HepG2 (cell line): Measurements from ENCODE around the gene SDK1. TPM values are rescaled to one million over a fixed set of nuclear protein-coding genes. Genes with fewer than 3 reads are reported as not detected.
A peak's percentile ranks its signal among the peaks of the same experiment; 100 is the strongest.

Experiments used
- FOXK2 ChIP-seq: fragments of 450-650 bp; IDR thresholded peaks from 2 replicates; pipeline ENCODE4 v1.6.1; 2016
- HOXD1 ChIP-seq: sonication (generic); formaldehyde crosslinking; IDR thresholded peaks from 2 replicates; pipeline ENCODE4 v1.5.0; 2020; ENCODE audit warnings: missing genetic modification reagents
- KDM5B ChIP-seq: sonication (generic); formaldehyde crosslinking; IDR thresholded peaks from 2 replicates; pipeline ENCODE4 v1.4.0; 2020; ENCODE audit warnings: missing genetic modification reagents, mild to moderate bottlenecking, borderline replicate concordance
- SAP130 ChIP-seq: IDR thresholded peaks from 2 replicates; pipeline ENCODE4 v1.6.1; 2016; ENCODE audit warnings: low read depth
- SIN3B ChIP-seq: fragments of 150-350 bp; IDR thresholded peaks from 2 replicates; pipeline ENCODE4 v1.6.1; 2014; ENCODE audit warnings: low read length
- ZIK1 ChIP-seq: sonication (generic); formaldehyde crosslinking; IDR thresholded peaks from 2 replicates; pipeline ENCODE4 v1.5.0; 2020; ENCODE audit warnings: mild to moderate bottlenecking, low read depth, missing genetic modification reagents, borderline replicate concordance
- ZNF12 ChIP-seq: sonication (generic); formaldehyde crosslinking; IDR thresholded peaks from 2 replicates; pipeline ENCODE4 v1.5.0; 2020; ENCODE audit warnings: missing genetic modification reagents
- ZNF292 ChIP-seq: sonication (generic); formaldehyde crosslinking; IDR thresholded peaks from 2 replicates; pipeline ENCODE4 v1.8.1; 2022; ENCODE audit warnings: mild to moderate bottlenecking, low read depth, missing genetic modification reagents, borderline replicate concordance
- ZNF33B ChIP-seq: sonication (generic); formaldehyde crosslinking; IDR thresholded peaks from 2 replicates; pipeline ENCODE4 v1.5.1; 2020; ENCODE audit warnings: mild to moderate bottlenecking, missing genetic modification reagents
- ZNF430 ChIP-seq: sonication (generic); formaldehyde crosslinking; IDR thresholded peaks from 2 replicates; pipeline ENCODE4 v1.9.0; 2021; ENCODE audit warnings: mild to moderate bottlenecking, missing genetic modification reagents
- ZNF749 ChIP-seq: sonication (generic); formaldehyde crosslinking; IDR thresholded peaks from 2 replicates; pipeline ENCODE4 v1.8.0; 2022; ENCODE audit warnings: mild to moderate bottlenecking, missing genetic modification reagents, moderate library complexity, borderline replicate concordance
- ZSCAN25 ChIP-seq: sonication (generic); formaldehyde crosslinking; IDR thresholded peaks from 2 replicates; pipeline ENCODE4 v1.8.0; 2022; ENCODE audit warnings: mild to moderate bottlenecking, missing genetic modification reagents
- ZZZ3 ChIP-seq: sonication (generic); formaldehyde crosslinking; IDR thresholded peaks from 2 replicates; pipeline ENCODE4 v1.4.0; 2020; ENCODE audit warnings: missing genetic modification reagents, mild to moderate bottlenecking, borderline replicate concordance
- polyA plus RNA-seq, 8 experiments: library from polyadenylated mRNA; depleted of rRNA in 3 of 8; stranded (reverse) in 7 of 8; unstranded in 1 of 8; fragments of >200 nt; fragmentation: Illumina TruSeq in 4 of 8; extraction: Trizol in 4 of 8; gene quantifications; 2 replicates each; pipeline versions ENCODE4 v1.2.1 to v1.2.3, GENCODE V29; 2011 to 2016; ENCODE audit warnings: low read depth in 4 of 8, missing spikeins in 1 of 8, mixed read lengths in 1 of 8; ENCODE audit not compliant: insufficient read depth in 1 of 8
- total RNA-seq, 5 experiments: library from RNA; depleted of rRNA; stranded (reverse); fragments of >200 nt; fragmentation: Illumina TruSeq; extraction: Trizol; gene quantifications; 2 replicates each; pipeline ENCODE4 v1.2.3, GENCODE V29; 2016; ENCODE audit warnings: low read depth in 1 of 5
- TF ChIP-seq, protein P1 (sequence below): sonication (generic); formaldehyde crosslinking; IDR thresholded peaks from 2 replicates; pipeline ENCODE4; 2020; ENCODE audit warnings: missing genetic modification reagents, mild to moderate bottlenecking, borderline replicate concordance
- TF ChIP-seq, protein P2 (sequence below): sonication (generic); formaldehyde crosslinking; conservative IDR thresholded peaks from 2 replicates; pipeline ENCODE4 v1.8.0; 2022; ENCODE audit warnings: missing genetic modification reagents
- TF ChIP-seq, protein P3 (sequence below): sonication (generic); formaldehyde crosslinking; IDR thresholded peaks from 2 replicates; pipeline ENCODE4 v1.5.0; 2020; ENCODE audit warnings: mild to moderate bottlenecking, missing genetic modification reagents
- TF ChIP-seq, protein P4 (sequence below): sonication (generic); formaldehyde crosslinking; IDR thresholded peaks from 2 replicates; pipeline ENCODE4 v1.4.0; 2020; ENCODE audit warnings: missing genetic modification reagents
- TF ChIP-seq, protein P5 (sequence below): sonication (generic); formaldehyde crosslinking; IDR thresholded peaks from 2 replicates; pipeline ENCODE4 v1.5.0; 2020; ENCODE audit warnings: missing genetic modification reagents

The SDK1 gene
- total and polyA plus RNA-seq, 2 of the 13 experiments (the other 11 are each of a cell fraction or from before 2014, with no cell fraction given): 0.35 to 2.4 TPM

DNA sequence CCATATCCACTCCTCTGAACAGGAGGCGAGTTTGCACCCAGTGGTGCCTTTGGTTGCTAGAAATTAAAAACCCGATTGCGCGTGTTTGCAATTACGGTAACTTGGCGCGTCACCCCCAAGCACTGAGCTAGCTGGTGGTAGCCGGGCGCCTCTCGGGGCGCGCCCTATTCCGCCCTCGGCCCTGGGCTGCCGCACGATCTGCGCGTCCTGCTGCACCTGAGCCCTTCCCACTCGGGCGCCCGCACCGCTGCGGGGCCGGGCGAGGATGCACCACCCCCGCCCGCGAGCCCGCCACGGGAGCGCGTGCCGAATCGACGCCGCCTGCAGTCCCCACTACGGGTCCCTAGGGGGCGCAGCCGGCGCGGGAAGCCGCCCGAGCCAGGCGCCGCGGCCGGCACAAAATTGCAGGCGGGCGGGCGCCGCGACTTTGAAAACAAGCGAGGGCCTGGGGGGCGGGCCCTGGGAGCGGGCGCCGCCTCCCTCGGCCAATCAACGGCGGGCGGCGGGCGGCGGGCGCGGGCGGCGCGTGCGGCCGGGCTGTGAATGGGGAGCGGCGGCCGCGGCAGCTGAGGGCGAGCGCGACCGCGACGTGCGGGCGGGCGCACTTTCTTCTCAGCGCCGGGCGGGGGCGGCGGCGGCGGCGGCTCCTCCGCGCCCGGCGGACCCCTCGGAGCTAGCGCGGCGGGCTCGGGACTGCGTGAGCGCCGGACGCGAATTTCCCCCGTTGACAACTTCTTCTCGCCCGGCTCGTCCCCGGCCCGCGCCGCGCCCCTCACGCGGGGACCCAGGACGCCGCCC lies at the start of gene SDK1 (continued):
- TF ChIP-seq, protein P1, sequence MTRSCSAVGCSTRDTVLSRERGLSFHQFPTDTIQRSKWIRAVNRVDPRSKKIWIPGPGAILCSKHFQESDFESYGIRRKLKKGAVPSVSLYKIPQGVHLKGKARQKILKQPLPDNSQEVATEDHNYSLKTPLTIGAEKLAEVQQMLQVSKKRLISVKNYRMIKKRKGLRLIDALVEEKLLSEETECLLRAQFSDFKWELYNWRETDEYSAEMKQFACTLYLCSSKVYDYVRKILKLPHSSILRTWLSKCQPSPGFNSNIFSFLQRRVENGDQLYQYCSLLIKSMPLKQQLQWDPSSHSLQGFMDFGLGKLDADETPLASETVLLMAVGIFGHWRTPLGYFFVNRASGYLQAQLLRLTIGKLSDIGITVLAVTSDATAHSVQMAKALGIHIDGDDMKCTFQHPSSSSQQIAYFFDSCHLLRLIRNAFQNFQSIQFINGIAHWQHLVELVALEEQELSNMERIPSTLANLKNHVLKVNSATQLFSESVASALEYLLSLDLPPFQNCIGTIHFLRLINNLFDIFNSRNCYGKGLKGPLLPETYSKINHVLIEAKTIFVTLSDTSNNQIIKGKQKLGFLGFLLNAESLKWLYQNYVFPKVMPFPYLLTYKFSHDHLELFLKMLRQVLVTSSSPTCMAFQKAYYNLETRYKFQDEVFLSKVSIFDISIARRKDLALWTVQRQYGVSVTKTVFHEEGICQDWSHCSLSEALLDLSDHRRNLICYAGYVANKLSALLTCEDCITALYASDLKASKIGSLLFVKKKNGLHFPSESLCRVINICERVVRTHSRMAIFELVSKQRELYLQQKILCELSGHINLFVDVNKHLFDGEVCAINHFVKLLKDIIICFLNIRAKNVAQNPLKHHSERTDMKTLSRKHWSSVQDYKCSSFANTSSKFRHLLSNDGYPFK (CRISPR knock-in tag): no peak
- TF ChIP-seq SAP130 (CRISPR knock-in tag): peak; percentile 27; the same call in 1 of the 2 replicates
- TF ChIP-seq, protein P2, sequence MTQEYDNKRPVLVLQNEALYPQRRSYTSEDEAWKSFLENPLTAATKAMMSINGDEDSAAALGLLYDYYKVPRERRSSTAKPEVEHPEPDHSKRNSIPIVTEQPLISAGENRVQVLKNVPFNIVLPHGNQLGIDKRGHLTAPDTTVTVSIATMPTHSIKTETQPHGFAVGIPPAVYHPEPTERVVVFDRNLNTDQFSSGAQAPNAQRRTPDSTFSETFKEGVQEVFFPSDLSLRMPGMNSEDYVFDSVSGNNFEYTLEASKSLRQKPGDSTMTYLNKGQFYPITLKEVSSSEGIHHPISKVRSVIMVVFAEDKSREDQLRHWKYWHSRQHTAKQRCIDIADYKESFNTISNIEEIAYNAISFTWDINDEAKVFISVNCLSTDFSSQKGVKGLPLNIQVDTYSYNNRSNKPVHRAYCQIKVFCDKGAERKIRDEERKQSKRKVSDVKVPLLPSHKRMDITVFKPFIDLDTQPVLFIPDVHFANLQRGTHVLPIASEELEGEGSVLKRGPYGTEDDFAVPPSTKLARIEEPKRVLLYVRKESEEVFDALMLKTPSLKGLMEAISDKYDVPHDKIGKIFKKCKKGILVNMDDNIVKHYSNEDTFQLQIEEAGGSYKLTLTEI (CRISPR knock-in tag): no peak
- no peak for TF ChIP-seq ZNF292 (CRISPR knock-in tag)
- TF ChIP-seq ZNF33B: no peak
- TF ChIP-seq FOXK2: no peak
- TF ChIP-seq ZZZ3 (CRISPR knock-in tag): no peak
- no peak for TF ChIP-seq ZSCAN25
- TF ChIP-seq KDM5B (CRISPR knock-in tag): peak; percentile 78; the same call in 1 of the 2 replicates
- TF ChIP-seq ZNF12 (CRISPR knock-in tag): no peak
- TF ChIP-seq, protein P3, sequence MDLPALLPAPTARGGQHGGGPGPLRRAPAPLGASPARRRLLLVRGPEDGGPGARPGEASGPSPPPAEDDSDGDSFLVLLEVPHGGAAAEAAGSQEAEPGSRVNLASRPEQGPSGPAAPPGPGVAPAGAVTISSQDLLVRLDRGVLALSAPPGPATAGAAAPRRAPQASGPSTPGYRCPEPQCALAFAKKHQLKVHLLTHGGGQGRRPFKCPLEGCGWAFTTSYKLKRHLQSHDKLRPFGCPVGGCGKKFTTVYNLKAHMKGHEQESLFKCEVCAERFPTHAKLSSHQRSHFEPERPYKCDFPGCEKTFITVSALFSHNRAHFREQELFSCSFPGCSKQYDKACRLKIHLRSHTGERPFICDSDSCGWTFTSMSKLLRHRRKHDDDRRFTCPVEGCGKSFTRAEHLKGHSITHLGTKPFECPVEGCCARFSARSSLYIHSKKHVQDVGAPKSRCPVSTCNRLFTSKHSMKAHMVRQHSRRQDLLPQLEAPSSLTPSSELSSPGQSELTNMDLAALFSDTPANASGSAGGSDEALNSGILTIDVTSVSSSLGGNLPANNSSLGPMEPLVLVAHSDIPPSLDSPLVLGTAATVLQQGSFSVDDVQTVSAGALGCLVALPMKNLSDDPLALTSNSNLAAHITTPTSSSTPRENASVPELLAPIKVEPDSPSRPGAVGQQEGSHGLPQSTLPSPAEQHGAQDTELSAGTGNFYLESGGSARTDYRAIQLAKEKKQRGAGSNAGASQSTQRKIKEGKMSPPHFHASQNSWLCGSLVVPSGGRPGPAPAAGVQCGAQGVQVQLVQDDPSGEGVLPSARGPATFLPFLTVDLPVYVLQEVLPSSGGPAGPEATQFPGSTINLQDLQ (CRISPR knock-in tag): no peak
- TF ChIP-seq, protein P4, sequence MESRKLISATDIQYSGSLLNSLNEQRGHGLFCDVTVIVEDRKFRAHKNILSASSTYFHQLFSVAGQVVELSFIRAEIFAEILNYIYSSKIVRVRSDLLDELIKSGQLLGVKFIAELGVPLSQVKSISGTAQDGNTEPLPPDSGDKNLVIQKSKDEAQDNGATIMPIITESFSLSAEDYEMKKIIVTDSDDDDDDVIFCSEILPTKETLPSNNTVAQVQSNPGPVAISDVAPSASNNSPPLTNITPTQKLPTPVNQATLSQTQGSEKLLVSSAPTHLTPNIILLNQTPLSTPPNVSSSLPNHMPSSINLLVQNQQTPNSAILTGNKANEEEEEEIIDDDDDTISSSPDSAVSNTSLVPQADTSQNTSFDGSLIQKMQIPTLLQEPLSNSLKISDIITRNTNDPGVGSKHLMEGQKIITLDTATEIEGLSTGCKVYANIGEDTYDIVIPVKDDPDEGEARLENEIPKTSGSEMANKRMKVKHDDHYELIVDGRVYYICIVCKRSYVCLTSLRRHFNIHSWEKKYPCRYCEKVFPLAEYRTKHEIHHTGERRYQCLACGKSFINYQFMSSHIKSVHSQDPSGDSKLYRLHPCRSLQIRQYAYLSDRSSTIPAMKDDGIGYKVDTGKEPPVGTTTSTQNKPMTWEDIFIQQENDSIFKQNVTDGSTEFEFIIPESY (CRISPR knock-in tag): no peak
- no peak for TF ChIP-seq ZIK1 (CRISPR knock-in tag)
- TF ChIP-seq ZNF749 (CRISPR knock-in tag): no peak
- TF ChIP-seq ZNF430 (CRISPR knock-in tag): peak; percentile 19; the same call in 1 of the 2 replicates
- no peak for TF ChIP-seq SIN3B
- TF ChIP-seq, protein P5, sequence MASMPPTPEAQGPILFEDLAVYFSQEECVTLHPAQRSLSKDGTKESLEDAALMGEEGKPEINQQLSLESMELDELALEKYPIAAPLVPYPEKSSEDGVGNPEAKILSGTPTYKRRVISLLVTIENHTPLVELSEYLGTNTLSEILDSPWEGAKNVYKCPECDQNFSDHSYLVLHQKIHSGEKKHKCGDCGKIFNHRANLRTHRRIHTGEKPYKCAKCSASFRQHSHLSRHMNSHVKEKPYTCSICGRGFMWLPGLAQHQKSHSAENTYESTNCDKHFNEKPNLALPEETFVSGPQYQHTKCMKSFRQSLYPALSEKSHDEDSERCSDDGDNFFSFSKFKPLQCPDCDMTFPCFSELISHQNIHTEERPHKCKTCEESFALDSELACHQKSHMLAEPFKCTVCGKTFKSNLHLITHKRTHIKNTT: no peak
- no peak for TF ChIP-seq HOXD1 (CRISPR knock-in tag)
